K562 (cell line): ENCODE results near the gene RNASE8. TPM values are rescaled to one million over a fixed set of nuclear protein-coding genes. Genes with fewer than 3 reads are reported as not detected.
A peak's percentile ranks its signal among the peaks of the same experiment; 100 is the strongest.

Source experiments
- BRD9 ChIP-seq: fragments of 450-650 bp; IDR thresholded peaks from 2 replicates; pipeline ENCODE4 v1.6.1; 2018; ENCODE audit warnings: low read depth; ENCODE audit not compliant: partially characterized antibody
- CBX5 ChIP-seq: IDR thresholded peaks from 2 replicates; pipeline ENCODE4 v1.6.1; 2014; ENCODE audit warnings: low read depth, borderline replicate concordance
- CHCHD3 ChIP-seq: fragments of 250-450 bp; sonication (Bioruptor Pico); IDR thresholded peaks from 2 replicates; pipeline ENCODE4 v2.1.2; 2022; ENCODE audit warnings: mild to moderate bottlenecking
- CSDE1 ChIP-seq, 2 experiments: fragments of 450-650 bp; IDR thresholded peaks; 2 replicates each; pipeline ENCODE4 v1.6.1; 2016; ENCODE audit warnings: mild to moderate bottlenecking in 1 of 2
- DPF2 ChIP-seq: fragments of 450-650 bp; IDR thresholded peaks from 2 replicates; pipeline ENCODE4 v1.6.1; 2016
- ELF4 ChIP-seq: fragments of 450-650 bp; formaldehyde crosslinking; IDR thresholded peaks from 2 replicates; pipeline ENCODE4 v1.4.0; 2022; ENCODE audit warnings: missing genetic modification characterization
- FOXP4 ChIP-seq: sonication (generic); formaldehyde crosslinking; IDR thresholded peaks from 2 replicates; pipeline ENCODE4 v1.8.0; 2022; ENCODE audit warnings: mild to moderate bottlenecking, missing genetic modification reagents, borderline replicate concordance
- KDM2B ChIP-seq: fragments of 250-450 bp; sonication (Bioruptor Pico); IDR thresholded peaks from 2 replicates; pipeline ENCODE4 v1.8.0; 2021; ENCODE audit warnings: mild to moderate bottlenecking, moderate library complexity
- NELFE ChIP-seq: IDR thresholded peaks from 2 replicates; pipeline ENCODE4 v1.6.1; 2011; ENCODE audit warnings: mild to moderate bottlenecking; ENCODE audit not compliant: insufficient read depth, insufficient read length
- SAFB2 ChIP-seq: fragments of 200-400 bp; formaldehyde crosslinking; IDR thresholded peaks from 2 replicates; pipeline ENCODE4 v1.6.1; 2018; ENCODE audit warnings: borderline replicate concordance, low read length, low read depth, moderate library complexity; ENCODE audit not compliant: severe bottlenecking
- SNIP1 ChIP-seq: fragments of 450-650 bp; IDR thresholded peaks from 2 replicates; pipeline ENCODE4 v1.7.1; 2017; ENCODE audit warnings: low read depth, mild to moderate bottlenecking
- SRF ChIP-seq, 2 experiments: fragments of 250-450, 450-650 bp in 1 of 2; sonication (Bioruptor Pico) in 1 of 2; sonication (generic) in 1 of 2; formaldehyde crosslinking; IDR thresholded peaks; 2 replicates each; pipeline versions ENCODE4 v1.5.0 to v1.5.1; 2020 to 2022; ENCODE audit warnings: mild to moderate bottlenecking in 1 of 2, missing genetic modification reagents in 1 of 2
- THAP7 ChIP-seq: fragments of 250-450 bp; sonication (Bioruptor Pico); IDR thresholded peaks from 2 replicates; pipeline ENCODE4 v1.5.0; 2021
- YBX1 ChIP-seq: fragments of 450-650 bp; IDR thresholded peaks from 2 replicates; pipeline ENCODE4 v1.7.1; 2016; ENCODE audit warnings: mild to moderate bottlenecking
- ZC3H4 ChIP-seq: sonication (generic); formaldehyde crosslinking; IDR thresholded peaks from 2 replicates; pipeline ENCODE4 v1.9.0; 2021; ENCODE audit warnings: missing genetic modification reagents, borderline replicate concordance
- ZKSCAN1 ChIP-seq: fragments of 150-350 bp; IDR thresholded peaks from 2 replicates; pipeline ENCODE4 v1.6.1; 2016; ENCODE audit warnings: low read depth, low read length
- polyA plus RNA-seq, 8 experiments: library from polyadenylated mRNA; depleted of rRNA in 4 of 8; stranded (reverse) in 5 of 8; unstranded in 3 of 8; fragments of >200 nt; fragmentation: Nextera tagmentation in 2 of 8; fragmentation: Illumina TruSeq in 1 of 8; extraction: Ambion mirVana in 2 of 8; extraction: Trizol in 1 of 8; gene quantifications; 2 replicates each; pipeline versions ENCODE4 v1.2.1 to v1.2.3, GENCODE V29; 2011 to 2014; ENCODE audit warnings: inconsistent platforms in 1 of 8, missing spikeins in 1 of 8
- total RNA-seq, 7 experiments: library from RNA; depleted of rRNA in 6 of 7; stranded (reverse); fragments of >200 nt in 6 of 7; fragmentation: Illumina TruSeq in 2 of 7; extraction: Trizol in 2 of 7; gene quantifications; 2 replicates each; pipeline versions ENCODE4 v1.2.1 to v1.2.3, GENCODE V29; 2011 to 2021; ENCODE audit warnings: low replicate concordance in 1 of 7
- TF ChIP-seq, protein P1 (sequence below): fragments of 450-650 bp; IDR thresholded peaks from 2 replicates; pipeline ENCODE4 v1.6.1; 2014; ENCODE audit warnings: low read depth, mild to moderate bottlenecking, moderate library complexity, borderline replicate concordance
- TF ChIP-seq, protein P2 (sequence below): sonication (generic); formaldehyde crosslinking; IDR thresholded peaks from 2 replicates; pipeline ENCODE4 v1.8.0; 2023; ENCODE audit warnings: mild to moderate bottlenecking, missing genetic modification reagents
- TF ChIP-seq, protein P3 (sequence below): fragments of 450-650 bp; IDR thresholded peaks from 2 replicates; pipeline ENCODE4 v1.6.1; 2017; ENCODE audit warnings: antibody characterized with exemption, mild to moderate bottlenecking

Gene RNASE8
- total and polyA plus RNA-seq, 9 of the 15 experiments (the other 6 are each of a cell fraction or from before 2014, with no cell fraction given), result not detected

GRCh38 chr14:21104448-21105060 lies 46.9 kb downstream of the RNASE8 start (continued):
- TF ChIP-seq DPF2 (peak; percentile 9), SNIP1 (no peak), NELFE (no peak), BRD9 (peak; percentile 95), THAP7 (CRISPR knock-in tag) (no peak), CBX5 (no peak), FOXP4 (CRISPR knock-in tag) (no peak), SRF (CRISPR knock-in tag; IDR thresholded peaks at IDR 0.05) (no peak), CSDE1 (IDR thresholded peaks at IDR 0.05) (no peak), KDM2B (no peak), CHCHD3 (CRISPR knock-in tag) (no peak), ELF4 (no peak), SAFB2 (no peak), ZKSCAN1 (no peak), YBX1 (no peak), ZC3H4 (CRISPR knock-in tag) (no peak)
- TF ChIP-seq, protein P1, sequence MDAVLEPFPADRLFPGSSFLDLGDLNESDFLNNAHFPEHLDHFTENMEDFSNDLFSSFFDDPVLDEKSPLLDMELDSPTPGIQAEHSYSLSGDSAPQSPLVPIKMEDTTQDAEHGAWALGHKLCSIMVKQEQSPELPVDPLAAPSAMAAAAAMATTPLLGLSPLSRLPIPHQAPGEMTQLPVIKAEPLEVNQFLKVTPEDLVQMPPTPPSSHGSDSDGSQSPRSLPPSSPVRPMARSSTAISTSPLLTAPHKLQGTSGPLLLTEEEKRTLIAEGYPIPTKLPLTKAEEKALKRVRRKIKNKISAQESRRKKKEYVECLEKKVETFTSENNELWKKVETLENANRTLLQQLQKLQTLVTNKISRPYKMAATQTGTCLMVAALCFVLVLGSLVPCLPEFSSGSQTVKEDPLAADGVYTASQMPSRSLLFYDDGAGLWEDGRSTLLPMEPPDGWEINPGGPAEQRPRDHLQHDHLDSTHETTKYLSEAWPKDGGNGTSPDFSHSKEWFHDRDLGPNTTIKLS, result no peak
- TF ChIP-seq, protein P2, sequence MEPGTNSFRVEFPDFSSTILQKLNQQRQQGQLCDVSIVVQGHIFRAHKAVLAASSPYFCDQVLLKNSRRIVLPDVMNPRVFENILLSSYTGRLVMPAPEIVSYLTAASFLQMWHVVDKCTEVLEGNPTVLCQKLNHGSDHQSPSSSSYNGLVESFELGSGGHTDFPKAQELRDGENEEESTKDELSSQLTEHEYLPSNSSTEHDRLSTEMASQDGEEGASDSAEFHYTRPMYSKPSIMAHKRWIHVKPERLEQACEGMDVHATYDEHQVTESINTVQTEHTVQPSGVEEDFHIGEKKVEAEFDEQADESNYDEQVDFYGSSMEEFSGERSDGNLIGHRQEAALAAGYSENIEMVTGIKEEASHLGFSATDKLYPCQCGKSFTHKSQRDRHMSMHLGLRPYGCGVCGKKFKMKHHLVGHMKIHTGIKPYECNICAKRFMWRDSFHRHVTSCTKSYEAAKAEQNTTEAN (CRISPR knock-in tag), result peak; percentile 76; the same call in 1 of the 2 replicates
- TF ChIP-seq, protein P3, sequence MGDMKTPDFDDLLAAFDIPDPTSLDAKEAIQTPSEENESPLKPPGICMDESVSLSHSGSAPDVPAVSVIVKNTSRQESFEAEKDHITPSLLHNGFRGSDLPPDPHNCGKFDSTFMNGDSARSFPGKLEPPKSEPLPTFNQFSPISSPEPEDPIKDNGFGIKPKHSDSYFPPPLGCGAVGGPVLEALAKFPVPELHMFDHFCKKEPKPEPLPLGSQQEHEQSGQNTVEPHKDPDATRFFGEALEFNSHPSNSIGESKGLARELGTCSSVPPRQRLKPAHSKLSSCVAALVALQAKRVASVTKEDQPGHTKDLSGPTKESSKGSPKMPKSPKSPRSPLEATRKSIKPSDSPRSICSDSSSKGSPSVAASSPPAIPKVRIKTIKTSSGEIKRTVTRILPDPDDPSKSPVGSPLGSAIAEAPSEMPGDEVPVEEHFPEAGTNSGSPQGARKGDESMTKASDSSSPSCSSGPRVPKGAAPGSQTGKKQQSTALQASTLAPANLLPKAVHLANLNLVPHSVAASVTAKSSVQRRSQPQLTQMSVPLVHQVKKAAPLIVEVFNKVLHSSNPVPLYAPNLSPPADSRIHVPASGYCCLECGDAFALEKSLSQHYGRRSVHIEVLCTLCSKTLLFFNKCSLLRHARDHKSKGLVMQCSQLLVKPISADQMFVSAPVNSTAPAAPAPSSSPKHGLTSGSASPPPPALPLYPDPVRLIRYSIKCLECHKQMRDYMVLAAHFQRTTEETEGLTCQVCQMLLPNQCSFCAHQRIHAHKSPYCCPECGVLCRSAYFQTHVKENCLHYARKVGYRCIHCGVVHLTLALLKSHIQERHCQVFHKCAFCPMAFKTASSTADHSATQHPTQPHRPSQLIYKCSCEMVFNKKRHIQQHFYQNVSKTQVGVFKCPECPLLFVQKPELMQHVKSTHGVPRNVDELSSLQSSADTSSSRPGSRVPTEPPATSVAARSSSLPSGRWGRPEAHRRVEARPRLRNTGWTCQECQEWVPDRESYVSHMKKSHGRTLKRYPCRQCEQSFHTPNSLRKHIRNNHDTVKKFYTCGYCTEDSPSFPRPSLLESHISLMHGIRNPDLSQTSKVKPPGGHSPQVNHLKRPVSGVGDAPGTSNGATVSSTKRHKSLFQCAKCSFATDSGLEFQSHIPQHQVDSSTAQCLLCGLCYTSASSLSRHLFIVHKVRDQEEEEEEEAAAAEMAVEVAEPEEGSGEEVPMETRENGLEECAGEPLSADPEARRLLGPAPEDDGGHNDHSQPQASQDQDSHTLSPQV, result 0 out of 2 replicates have a peak, but pooled peaks have one; percentile 38
